ENCODE results near the gene ZNF92.
A peak's percentile ranks its signal among the peaks of the same experiment; 100 is the strongest.
"Not testable (repeated sequence)": the region's sequence is repeated elsewhere in the genome, so short reads cannot be mapped to it uniquely, and the experiment has no call there.

The ZNF92 gene

GRCh38 chr7:65373608-65374351 lies at the start of gene ZNF92:
Gene ZNF92, plus strand, starts transcription at chr7:65373855. Its CDS starts 143 bp downstream, at chr7:65373998.
- DNase-seq (ENCODE audit: low spot score), result peak; percentile 97

GRCh38 chr7:65325793-65326432 lies 47.7 kb upstream of the ZNF92 start:
- no peak for DNase-seq (ENCODE audit: low spot score)

- no peak for DNase-seq (ENCODE audit: low spot score)
Measured at GRCh38 chr7:65338346-65338745, 35.3 kb upstream of the ZNF92 start.

GRCh38 chr7:65339257-65339656 lies 34.4 kb upstream of the ZNF92 start:
- no peak for DNase-seq (ENCODE audit: low spot score)

GRCh38 chr7:65342723-65343629 lies 30.7 kb upstream of the ZNF92 start:
- DNase-seq (ENCODE audit: low spot score), result no peak

- not testable (repeated sequence) for DNase-seq (ENCODE audit: low spot score)
Measured at GRCh38 chr7:65344541-65344940, 29.1 kb upstream of the ZNF92 start.

GRCh38 chr7:65354263-65354662 lies 19.4 kb upstream of the ZNF92 start:
- no peak for DNase-seq (ENCODE audit: low spot score)

GRCh38 chr7:65369843-65370242 lies 3.8 kb upstream of the ZNF92 start:
- DNase-seq (ENCODE audit: low spot score), result no peak

- no peak for DNase-seq (ENCODE audit: low spot score)
Measured at GRCh38 chr7:65371468-65371867, 2.2 kb upstream of the ZNF92 start.

- DNase-seq (ENCODE audit: low spot score), result no peak
Measured at GRCh38 chr7:65379318-65379717, 5.7 kb downstream of the ZNF92 start.

- DNase-seq (ENCODE audit: low spot score), result no peak
Measured at GRCh38 chr7:65381742-65382141, 8.1 kb downstream of the ZNF92 start.

- no peak for DNase-seq (ENCODE audit: low spot score)
Measured at GRCh38 chr7:65382452-65382851, 8.8 kb downstream of the ZNF92 start.

- no peak for DNase-seq (ENCODE audit: low spot score)
Measured at GRCh38 chr7:65387891-65388290, 14.2 kb downstream of the ZNF92 start.

- DNase-seq (ENCODE audit: low spot score), result no peak
Measured at GRCh38 chr7:65390588-65390987, 16.9 kb downstream of the ZNF92 start.

GRCh38 chr7:65397730-65398142 lies 24.1 kb downstream of the ZNF92 start:
- DNase-seq (ENCODE audit: low spot score), result no peak

- not testable (repeated sequence) for DNase-seq (ENCODE audit: low spot score)
Measured at GRCh38 chr7:65398671-65399070, 25.0 kb downstream of the ZNF92 start.

- not testable (repeated sequence) for DNase-seq (ENCODE audit: low spot score)
Measured at GRCh38 chr7:65399101-65399500, 25.4 kb downstream of the ZNF92 start.

- no peak for DNase-seq (ENCODE audit: low spot score)
Measured at GRCh38 chr7:65404020-65404419, 30.4 kb downstream of the ZNF92 start.

- not testable (repeated sequence) for DNase-seq (ENCODE audit: low spot score)
Measured at GRCh38 chr7:65406706-65407105, 33.1 kb downstream of the ZNF92 start.

- DNase-seq (ENCODE audit: low spot score), result no peak
Measured at GRCh38 chr7:65409363-65409762, 35.7 kb downstream of the ZNF92 start.

GRCh38 chr7:65411249-65411648 lies 37.6 kb downstream of the ZNF92 start:
- DNase-seq (ENCODE audit: low spot score), result no peak

GRCh38 chr7:65422670-65423069 lies 49.0 kb downstream of the ZNF92 start:
- DNase-seq (ENCODE audit: low spot score), result no peak

GRCh38 chr7:65423286-65423685 lies 49.6 kb downstream of the ZNF92 start:
- not testable (repeated sequence) for DNase-seq (ENCODE audit: low spot score)
